HCT116 (cell line): ENCODE measurements around the gene BACH1.

ENCODE experiments used
- CEBPB ChIP-seq: IDR thresholded peaks from 2 replicates; pipeline ENCODE4 v1.6.1; 2012; ENCODE audit warnings: low read depth
- EGR1 ChIP-seq: IDR thresholded peaks from 2 replicates; pipeline ENCODE4 v1.6.1; 2012; ENCODE audit warnings: low read depth
- EZH2 ChIP-seq: fragments of 200-600 bp; sonication (generic); IDR thresholded peaks from 2 replicates; pipeline ENCODE4 v1.6.1; 2017; ENCODE audit warnings: antibody characterized with exemption, mixed run types
- EZH2phosphoT487 ChIP-seq: fragments of 200-600 bp; IDR thresholded peaks from 2 replicates; pipeline ENCODE4 v1.6.1; 2018; ENCODE audit warnings: antibody characterized with exemption, borderline replicate concordance
- POLR2A ChIP-seq: IDR thresholded peaks from 2 replicates; pipeline ENCODE4 v1.7.0; 2011; ENCODE audit warnings: borderline replicate concordance; ENCODE audit not compliant: insufficient read depth, insufficient read length; ENCODE audit errors: extremely low read depth
- POLR2AphosphoS5 ChIP-seq: IDR thresholded peaks from 2 replicates; pipeline ENCODE4 v1.6.1; 2011; ENCODE audit warnings: mild to moderate bottlenecking, low read depth, low read length, moderate library complexity
- RAD21 ChIP-seq: IDR thresholded peaks from 2 replicates; pipeline ENCODE4 v1.6.1; 2012; ENCODE audit warnings: low read depth, mild to moderate bottlenecking
- SIN3A ChIP-seq: IDR thresholded peaks from 2 replicates; pipeline ENCODE4 v1.6.1; 2012; ENCODE audit warnings: low read depth
- TCF7L2 ChIP-seq: IDR thresholded peaks from 2 replicates; pipeline ENCODE4 v1.7.0; 2011; ENCODE audit warnings: borderline replicate concordance, inconsistent platforms; ENCODE audit not compliant: insufficient read depth, insufficient read length; ENCODE audit errors: extremely low read depth
- YY1 ChIP-seq: IDR thresholded peaks from 2 replicates; pipeline ENCODE4 v1.6.1; 2011; ENCODE audit warnings: low read length, low read depth, moderate library complexity, mild to moderate bottlenecking; ENCODE audit not compliant: insufficient replicate concordance; ENCODE audit errors: extremely low read depth
- TF ChIP-seq, protein P1 (sequence below), 3 experiments: fragments of 200-600 bp in 1 of 3; sonication (generic) in 1 of 3; IDR thresholded peaks in 2 of 3; conservative IDR thresholded peaks in 1 of 3; 2 replicates each; pipeline ENCODE4 v1.5.1; 2012 to 2017; ENCODE audit warnings: low read depth in 2 of 3, low read length in 2 of 3, antibody characterized with exemption in 1 of 3, borderline replicate concordance in 1 of 3, control low read depth in 1 of 3, mild to moderate bottlenecking in 1 of 3, mixed read lengths in 1 of 3, mixed run types in 1 of 3, moderate library complexity in 1 of 3; ENCODE audit not compliant: insufficient read depth in 1 of 3
- TF ChIP-seq, protein P2 (sequence below): IDR thresholded peaks from 2 replicates; pipeline ENCODE4 v1.6.1; 2012; ENCODE audit warnings: low read depth
- TF ChIP-seq, protein P3 (sequence below): IDR thresholded peaks from 2 replicates; pipeline ENCODE4 v1.6.1; 2011; ENCODE audit warnings: mild to moderate bottlenecking, low read length, moderate library complexity; ENCODE audit not compliant: insufficient replicate concordance; ENCODE audit errors: extremely low read depth
- TF ChIP-seq, protein P4 (sequence below): IDR thresholded peaks from 2 replicates; pipeline ENCODE4 v1.6.1; 2012

DNA sequence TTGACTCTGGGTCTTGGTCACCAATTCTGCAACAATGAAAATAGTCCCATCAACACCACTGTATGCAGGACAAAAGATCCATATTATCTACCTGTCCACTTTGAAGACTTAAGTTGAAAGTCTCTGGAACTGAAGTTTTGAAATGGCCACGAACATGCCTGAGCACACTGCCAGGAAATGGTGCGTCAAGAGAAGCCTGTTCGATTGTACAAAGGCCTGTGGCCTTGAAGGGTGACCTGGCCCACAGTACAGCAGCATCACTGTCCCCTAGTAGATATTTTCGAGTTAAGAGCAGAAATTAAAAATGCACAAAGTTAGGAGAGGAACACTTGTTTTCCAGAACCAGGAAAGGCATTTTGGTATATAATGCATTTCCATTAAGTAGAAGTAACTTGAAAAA, 78.5 kb downstream of the BACH1 start:
- TF ChIP-seq, protein P1, sequence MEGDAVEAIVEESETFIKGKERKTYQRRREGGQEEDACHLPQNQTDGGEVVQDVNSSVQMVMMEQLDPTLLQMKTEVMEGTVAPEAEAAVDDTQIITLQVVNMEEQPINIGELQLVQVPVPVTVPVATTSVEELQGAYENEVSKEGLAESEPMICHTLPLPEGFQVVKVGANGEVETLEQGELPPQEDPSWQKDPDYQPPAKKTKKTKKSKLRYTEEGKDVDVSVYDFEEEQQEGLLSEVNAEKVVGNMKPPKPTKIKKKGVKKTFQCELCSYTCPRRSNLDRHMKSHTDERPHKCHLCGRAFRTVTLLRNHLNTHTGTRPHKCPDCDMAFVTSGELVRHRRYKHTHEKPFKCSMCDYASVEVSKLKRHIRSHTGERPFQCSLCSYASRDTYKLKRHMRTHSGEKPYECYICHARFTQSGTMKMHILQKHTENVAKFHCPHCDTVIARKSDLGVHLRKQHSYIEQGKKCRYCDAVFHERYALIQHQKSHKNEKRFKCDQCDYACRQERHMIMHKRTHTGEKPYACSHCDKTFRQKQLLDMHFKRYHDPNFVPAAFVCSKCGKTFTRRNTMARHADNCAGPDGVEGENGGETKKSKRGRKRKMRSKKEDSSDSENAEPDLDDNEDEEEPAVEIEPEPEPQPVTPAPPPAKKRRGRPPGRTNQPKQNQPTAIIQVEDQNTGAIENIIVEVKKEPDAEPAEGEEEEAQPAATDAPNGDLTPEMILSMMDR (IDR thresholded peaks at IDR 0.05 in 2 of 3, conservative IDR thresholded peaks at IDR 0.05 in 1 of 3; ENCODE audit: borderline replicate concordance in 1 of 3, insufficient read depth in 1 of 3, low read depth in 2 of 3, low read length in 2 of 3): no peak
- TF ChIP-seq POLR2A (no peak), RAD21 (no peak), POLR2AphosphoS5 (no peak), EZH2phosphoT487 (no peak), CEBPB (no peak), TCF7L2 (no peak), EZH2 (no peak), SIN3A (no peak), YY1 (no peak), EGR1 (no peak)
- TF ChIP-seq, protein P2, sequence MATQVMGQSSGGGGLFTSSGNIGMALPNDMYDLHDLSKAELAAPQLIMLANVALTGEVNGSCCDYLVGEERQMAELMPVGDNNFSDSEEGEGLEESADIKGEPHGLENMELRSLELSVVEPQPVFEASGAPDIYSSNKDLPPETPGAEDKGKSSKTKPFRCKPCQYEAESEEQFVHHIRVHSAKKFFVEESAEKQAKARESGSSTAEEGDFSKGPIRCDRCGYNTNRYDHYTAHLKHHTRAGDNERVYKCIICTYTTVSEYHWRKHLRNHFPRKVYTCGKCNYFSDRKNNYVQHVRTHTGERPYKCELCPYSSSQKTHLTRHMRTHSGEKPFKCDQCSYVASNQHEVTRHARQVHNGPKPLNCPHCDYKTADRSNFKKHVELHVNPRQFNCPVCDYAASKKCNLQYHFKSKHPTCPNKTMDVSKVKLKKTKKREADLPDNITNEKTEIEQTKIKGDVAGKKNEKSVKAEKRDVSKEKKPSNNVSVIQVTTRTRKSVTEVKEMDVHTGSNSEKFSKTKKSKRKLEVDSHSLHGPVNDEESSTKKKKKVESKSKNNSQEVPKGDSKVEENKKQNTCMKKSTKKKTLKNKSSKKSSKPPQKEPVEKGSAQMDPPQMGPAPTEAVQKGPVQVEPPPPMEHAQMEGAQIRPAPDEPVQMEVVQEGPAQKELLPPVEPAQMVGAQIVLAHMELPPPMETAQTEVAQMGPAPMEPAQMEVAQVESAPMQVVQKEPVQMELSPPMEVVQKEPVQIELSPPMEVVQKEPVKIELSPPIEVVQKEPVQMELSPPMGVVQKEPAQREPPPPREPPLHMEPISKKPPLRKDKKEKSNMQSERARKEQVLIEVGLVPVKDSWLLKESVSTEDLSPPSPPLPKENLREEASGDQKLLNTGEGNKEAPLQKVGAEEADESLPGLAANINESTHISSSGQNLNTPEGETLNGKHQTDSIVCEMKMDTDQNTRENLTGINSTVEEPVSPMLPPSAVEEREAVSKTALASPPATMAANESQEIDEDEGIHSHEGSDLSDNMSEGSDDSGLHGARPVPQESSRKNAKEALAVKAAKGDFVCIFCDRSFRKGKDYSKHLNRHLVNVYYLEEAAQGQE: no peak
- TF ChIP-seq, protein P3, sequence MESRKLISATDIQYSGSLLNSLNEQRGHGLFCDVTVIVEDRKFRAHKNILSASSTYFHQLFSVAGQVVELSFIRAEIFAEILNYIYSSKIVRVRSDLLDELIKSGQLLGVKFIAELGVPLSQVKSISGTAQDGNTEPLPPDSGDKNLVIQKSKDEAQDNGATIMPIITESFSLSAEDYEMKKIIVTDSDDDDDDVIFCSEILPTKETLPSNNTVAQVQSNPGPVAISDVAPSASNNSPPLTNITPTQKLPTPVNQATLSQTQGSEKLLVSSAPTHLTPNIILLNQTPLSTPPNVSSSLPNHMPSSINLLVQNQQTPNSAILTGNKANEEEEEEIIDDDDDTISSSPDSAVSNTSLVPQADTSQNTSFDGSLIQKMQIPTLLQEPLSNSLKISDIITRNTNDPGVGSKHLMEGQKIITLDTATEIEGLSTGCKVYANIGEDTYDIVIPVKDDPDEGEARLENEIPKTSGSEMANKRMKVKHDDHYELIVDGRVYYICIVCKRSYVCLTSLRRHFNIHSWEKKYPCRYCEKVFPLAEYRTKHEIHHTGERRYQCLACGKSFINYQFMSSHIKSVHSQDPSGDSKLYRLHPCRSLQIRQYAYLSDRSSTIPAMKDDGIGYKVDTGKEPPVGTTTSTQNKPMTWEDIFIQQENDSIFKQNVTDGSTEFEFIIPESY: no peak
- TF ChIP-seq, protein P4, sequence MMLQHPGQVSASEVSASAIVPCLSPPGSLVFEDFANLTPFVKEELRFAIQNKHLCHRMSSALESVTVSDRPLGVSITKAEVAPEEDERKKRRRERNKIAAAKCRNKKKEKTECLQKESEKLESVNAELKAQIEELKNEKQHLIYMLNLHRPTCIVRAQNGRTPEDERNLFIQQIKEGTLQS: no peak
